SK-N-SH (cell line): ENCODE data around the gene PXDN.

Experiments used
- CTCF ChIP-seq: fragments of 200-600 bp; sonication (generic); IDR thresholded peaks from 2 replicates; pipeline ENCODE4 v1.6.1; 2017; ENCODE audit warnings: antibody characterized with exemption, mild to moderate bottlenecking, moderate library complexity
- EP300 ChIP-seq, 2 experiments: IDR thresholded peaks; 2 replicates each; pipeline versions ENCODE4 v1.4.0 to v1.6.1; 2012; ENCODE audit warnings: borderline replicate concordance in 1 of 2, low read depth in 1 of 2, low read length in 1 of 2
- POLR2AphosphoS5 ChIP-seq: IDR thresholded peaks from 2 replicates; pipeline ENCODE4 v1.6.1; 2012; ENCODE audit warnings: low read depth, low read length
- RXRA ChIP-seq: IDR thresholded peaks from 2 replicates; pipeline ENCODE4 v1.4.0; 2012; ENCODE audit warnings: low read depth, mild to moderate bottlenecking, borderline replicate concordance
- SIN3A ChIP-seq: IDR thresholded peaks from 2 replicates; pipeline ENCODE4 v1.6.1; 2012; ENCODE audit warnings: low read depth, mild to moderate bottlenecking, low read length, moderate library complexity, borderline replicate concordance
- TF ChIP-seq, protein P1 (sequence below): IDR thresholded peaks from 2 replicates; pipeline ENCODE4 v1.6.1; 2012; ENCODE audit warnings: mild to moderate bottlenecking, low read depth, low read length, moderate library complexity

DNA sequence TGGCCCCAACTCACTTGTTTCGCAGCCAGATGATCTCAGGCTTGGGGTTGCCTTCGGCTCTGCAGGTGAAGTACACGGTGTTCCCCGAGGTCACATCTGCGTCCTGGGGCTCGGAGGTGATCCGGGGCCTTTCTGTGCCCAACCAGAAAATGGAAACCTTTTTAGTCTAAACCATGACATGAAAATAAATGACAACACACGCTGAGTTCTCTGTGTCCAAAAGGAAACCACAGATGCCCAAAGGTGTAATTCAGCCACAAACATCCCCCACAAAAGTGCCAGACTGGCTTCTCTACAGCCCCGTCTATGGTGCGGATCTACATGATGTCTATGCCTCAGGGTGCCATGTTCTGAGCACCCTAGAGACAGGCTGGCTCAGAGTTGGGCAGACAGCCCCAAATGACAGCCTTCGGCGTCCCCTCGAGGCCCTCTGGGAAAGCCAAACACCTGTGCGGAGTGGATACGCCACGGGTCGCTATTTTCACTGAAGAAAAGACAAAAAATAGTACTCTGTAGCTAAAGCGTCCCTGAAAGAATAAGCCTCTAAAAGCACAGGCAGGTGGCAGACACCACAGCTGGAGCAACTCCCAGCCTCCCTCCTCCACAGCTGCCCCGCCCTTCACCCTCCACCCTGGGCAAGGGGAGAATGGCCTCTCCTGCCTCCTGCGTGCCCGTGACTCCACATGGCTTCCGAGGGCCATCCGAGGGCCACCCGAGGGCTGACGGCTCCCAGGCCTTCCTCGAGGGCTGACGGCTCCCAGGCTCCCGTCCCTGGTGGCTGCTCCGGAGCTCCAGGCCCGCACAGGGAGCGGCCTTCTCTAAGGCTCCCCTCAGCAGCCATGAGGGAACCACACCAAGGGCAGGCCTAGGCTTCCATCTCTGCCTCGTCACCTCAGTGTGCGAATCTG lies 67.1 kb downstream of the PXDN start:
- no peak for TF ChIP-seq EP300 (IDR thresholded peaks at IDR 0.05; ENCODE audit: borderline replicate concordance in 1 of 2, low read depth in 1 of 2, low read length in 1 of 2)
- TF ChIP-seq RXRA, result no peak
- TF ChIP-seq, protein P1, sequence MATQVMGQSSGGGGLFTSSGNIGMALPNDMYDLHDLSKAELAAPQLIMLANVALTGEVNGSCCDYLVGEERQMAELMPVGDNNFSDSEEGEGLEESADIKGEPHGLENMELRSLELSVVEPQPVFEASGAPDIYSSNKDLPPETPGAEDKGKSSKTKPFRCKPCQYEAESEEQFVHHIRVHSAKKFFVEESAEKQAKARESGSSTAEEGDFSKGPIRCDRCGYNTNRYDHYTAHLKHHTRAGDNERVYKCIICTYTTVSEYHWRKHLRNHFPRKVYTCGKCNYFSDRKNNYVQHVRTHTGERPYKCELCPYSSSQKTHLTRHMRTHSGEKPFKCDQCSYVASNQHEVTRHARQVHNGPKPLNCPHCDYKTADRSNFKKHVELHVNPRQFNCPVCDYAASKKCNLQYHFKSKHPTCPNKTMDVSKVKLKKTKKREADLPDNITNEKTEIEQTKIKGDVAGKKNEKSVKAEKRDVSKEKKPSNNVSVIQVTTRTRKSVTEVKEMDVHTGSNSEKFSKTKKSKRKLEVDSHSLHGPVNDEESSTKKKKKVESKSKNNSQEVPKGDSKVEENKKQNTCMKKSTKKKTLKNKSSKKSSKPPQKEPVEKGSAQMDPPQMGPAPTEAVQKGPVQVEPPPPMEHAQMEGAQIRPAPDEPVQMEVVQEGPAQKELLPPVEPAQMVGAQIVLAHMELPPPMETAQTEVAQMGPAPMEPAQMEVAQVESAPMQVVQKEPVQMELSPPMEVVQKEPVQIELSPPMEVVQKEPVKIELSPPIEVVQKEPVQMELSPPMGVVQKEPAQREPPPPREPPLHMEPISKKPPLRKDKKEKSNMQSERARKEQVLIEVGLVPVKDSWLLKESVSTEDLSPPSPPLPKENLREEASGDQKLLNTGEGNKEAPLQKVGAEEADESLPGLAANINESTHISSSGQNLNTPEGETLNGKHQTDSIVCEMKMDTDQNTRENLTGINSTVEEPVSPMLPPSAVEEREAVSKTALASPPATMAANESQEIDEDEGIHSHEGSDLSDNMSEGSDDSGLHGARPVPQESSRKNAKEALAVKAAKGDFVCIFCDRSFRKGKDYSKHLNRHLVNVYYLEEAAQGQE, result no peak
- TF ChIP-seq SIN3A, result no peak
- TF ChIP-seq POLR2AphosphoS5, result no peak
- TF ChIP-seq CTCF, result no peak
